ENCODE results near the gene ADIG.

The ADIG gene

DNA sequence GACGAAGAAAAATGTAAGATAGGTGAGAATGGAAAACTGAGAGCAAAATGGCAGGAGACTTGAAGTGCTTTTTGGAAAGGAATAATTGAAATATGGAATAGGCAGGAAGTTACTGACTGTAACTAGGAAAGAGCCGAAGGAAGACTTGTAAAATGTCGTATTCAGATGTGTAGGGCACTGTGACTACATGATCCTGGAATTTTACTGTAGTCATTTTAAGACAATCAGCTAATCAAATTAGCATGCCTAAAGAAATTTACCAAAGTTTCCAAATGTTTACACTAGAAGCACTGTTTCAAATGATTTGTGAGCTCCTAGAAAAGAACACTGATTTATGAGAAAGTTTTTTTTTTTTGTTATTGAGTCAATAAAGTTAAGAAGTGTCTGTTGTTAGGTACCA, 21.2 kb upstream of the ADIG start:
- H3K36me3 ChIP-seq, result peaks cover 50 to 89% (median 71%) of the 10 kb centered on the region in 3 donors
- H3K9me3 ChIP-seq, result no peaks in the 10 kb centered on the region
- TF ChIP-seq, protein P1, sequence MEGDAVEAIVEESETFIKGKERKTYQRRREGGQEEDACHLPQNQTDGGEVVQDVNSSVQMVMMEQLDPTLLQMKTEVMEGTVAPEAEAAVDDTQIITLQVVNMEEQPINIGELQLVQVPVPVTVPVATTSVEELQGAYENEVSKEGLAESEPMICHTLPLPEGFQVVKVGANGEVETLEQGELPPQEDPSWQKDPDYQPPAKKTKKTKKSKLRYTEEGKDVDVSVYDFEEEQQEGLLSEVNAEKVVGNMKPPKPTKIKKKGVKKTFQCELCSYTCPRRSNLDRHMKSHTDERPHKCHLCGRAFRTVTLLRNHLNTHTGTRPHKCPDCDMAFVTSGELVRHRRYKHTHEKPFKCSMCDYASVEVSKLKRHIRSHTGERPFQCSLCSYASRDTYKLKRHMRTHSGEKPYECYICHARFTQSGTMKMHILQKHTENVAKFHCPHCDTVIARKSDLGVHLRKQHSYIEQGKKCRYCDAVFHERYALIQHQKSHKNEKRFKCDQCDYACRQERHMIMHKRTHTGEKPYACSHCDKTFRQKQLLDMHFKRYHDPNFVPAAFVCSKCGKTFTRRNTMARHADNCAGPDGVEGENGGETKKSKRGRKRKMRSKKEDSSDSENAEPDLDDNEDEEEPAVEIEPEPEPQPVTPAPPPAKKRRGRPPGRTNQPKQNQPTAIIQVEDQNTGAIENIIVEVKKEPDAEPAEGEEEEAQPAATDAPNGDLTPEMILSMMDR (IDR thresholded peaks at IDR 0.05), result no peak
- H3K27me3 ChIP-seq, result no peaks in the 10 kb centered on the region
- no peaks in the 10 kb centered on the region for H3K4me1 ChIP-seq
- intact Hi-C loops (cut with DNase I; ENCODE audit: low total_unique reads), result no loop called here
- H3K4me3 ChIP-seq, result no peak overlapping the region
- no peak for DNase-seq
- no peak overlapping the region for H3K27ac ChIP-seq

DNA sequence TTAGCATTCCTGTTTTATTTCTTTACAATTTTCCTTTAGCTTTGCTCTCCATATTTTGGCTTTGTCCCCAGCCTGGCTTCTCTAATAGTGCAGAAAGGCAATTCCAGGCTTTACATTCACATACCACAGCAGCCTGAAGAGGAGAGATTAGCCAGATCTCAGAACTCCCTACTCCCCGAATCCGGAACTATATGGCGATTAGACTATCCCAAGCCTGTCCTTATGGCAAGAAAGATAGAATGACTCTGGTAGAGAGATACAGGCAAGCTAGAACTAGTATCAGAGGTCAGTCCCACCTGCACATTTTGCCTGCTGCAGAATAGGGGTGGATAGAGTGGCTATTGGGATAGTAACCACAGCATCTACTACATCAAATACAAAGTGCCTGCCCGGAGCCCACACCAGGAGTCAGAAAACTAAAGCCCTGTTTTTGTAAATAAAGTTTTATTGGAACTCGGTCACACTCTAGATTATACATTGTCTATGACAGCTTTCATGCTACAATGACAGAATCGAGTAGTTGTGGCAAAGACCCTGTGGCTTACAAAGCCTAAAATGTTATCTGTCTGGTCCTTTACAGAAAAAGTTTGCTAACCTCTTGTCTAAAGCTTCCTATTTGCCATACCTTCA, 17.1 kb upstream of the ADIG start:
- no peak overlapping the region for H3K4me3 ChIP-seq
- TF ChIP-seq, protein P1 (IDR thresholded peaks at IDR 0.05), result no peak

DNA sequence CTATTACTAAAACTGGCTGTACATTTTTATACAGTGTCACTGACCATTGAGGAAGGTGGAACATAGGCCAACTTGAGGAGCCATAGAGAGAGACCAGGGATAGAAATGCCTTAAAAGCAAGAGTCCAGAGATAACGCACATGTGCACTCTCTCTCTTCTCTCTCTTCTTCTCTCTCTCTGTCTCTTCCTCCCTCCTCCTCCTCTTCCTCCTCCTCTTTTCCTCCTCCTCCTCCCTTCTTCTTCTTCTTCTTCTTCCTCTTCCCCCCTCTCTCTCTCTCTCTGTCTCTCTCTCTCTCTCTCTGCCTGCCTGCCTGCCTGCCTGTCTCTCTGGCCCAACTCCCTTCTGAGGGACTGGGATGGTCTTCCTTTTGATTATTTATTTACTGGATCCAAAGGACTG, 16.3 kb upstream of the ADIG start:
- H3K27ac ChIP-seq, result no peak overlapping the region
- no peak overlapping the region for H3K4me3 ChIP-seq
- no peak for DNase-seq
- TF ChIP-seq, protein P1 (IDR thresholded peaks at IDR 0.05), result no peak
- peaks cover 49 to 84% (median 60%) of the 10 kb centered on the region in 3 donors for H3K36me3 ChIP-seq
- H3K9me3 ChIP-seq, result no peaks in the 10 kb centered on the region
- no peaks in the 10 kb centered on the region for H3K27me3 ChIP-seq
- intact Hi-C loops (cut with DNase I; ENCODE audit: low total_unique reads), result no loop called here
- H3K4me1 ChIP-seq, result no peaks in the 10 kb centered on the region

More for the DNA sequence above, 17.1 kb upstream of the ADIG start:
- H3K4me1 ChIP-seq, result no peaks in the 10 kb centered on the region
- no peak overlapping the region for H3K27ac ChIP-seq
- no peaks in the 10 kb centered on the region for H3K27me3 ChIP-seq
- DNase-seq, result no peak
- intact Hi-C loops (cut with DNase I; ENCODE audit: low total_unique reads), result no loop called here
- no peaks in the 10 kb centered on the region for H3K9me3 ChIP-seq
- peaks cover 57 to 84% (median 60%) of the 10 kb centered on the region in 3 donors for H3K36me3 ChIP-seq

DNA sequence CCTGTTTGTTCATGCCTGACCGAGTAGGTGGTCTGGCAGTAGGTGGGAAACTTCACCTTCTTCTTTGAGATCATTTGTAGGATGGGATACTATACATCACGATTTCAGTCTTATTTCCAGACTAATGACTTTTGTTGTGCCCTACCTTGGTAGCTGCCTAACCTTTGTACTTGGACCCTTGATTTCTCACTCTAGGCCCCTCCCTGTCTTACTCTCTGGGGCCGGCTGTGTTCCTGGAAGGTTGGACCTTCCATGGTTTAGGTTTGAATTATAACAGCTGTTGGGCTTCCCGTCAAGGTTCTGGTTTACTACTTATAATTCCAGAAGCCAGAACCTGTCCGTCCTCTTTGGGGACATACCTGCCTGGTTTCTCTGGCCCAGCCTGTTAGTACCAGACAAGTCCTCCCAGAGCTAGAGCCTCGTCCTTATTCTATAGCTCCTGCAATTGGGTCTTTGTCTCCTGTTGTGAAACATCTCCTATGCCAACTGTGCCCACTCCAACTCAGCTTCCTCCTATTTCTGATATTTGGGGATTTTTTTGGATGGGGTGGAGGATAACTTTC, 14.9 kb upstream of the ADIG start:
- Histone ChIP-seq H3K36me3 (peaks cover 56 to 85% (median 58%) of the 10 kb centered on the region in 3 donors), H3K27me3 (no peaks in the 10 kb centered on the region), H3K4me3 (no peak overlapping the region), H3K27ac (no peak overlapping the region), H3K9me3 (no peaks in the 10 kb centered on the region), H3K4me1 (no peaks in the 10 kb centered on the region)
- TF ChIP-seq, protein P1 (IDR thresholded peaks at IDR 0.05), result no peak
- intact Hi-C loops (cut with DNase I; ENCODE audit: low total_unique reads), result no loop called here
- no peak for DNase-seq

DNA sequence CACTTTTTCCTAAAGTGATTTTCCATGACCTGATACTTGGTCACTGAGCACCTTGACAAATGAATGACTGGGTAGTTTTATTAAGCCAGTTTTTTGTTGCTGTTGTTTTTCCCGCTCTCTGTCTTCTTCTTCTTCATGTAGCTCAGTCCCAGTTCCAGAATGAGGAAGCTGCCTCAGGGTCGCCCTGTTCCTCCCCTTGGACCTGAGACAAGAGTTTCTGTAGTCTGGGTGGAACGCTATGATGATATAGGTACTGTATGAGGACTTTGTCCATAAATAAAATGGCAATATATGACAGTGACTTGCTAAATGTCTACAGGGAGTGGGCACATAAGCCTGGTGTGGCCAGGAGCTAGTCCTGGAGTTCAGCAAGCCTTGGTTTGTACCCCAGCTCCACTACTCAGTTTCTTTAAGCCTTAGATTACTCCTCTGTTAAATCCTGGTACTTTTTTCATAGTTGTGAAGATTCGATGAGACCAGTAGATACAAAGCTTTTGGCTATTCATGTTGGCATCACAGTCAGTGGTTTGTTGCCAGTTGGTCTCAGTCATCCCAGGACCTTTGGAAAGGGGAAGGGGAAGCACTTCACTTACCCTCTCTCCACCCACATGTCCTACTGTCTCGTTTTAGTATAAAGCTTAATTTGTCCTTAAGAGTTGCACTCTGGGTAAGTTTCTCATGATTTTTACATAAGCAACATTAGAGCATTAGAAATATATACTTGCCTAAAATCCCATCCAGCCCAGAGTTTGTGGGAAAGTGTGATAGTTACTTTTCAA, 11.1 kb upstream of the ADIG start:
- intact Hi-C loops (cut with DNase I; ENCODE audit: low total_unique reads), result no loop called here
- Histone ChIP-seq H3K27me3 (no peaks in the 10 kb centered on the region), H3K27ac (no peak overlapping the region), H3K4me3 (no peak overlapping the region), H3K4me1 (no peaks in the 10 kb centered on the region), H3K9me3 (no peaks in the 10 kb centered on the region), H3K36me3 (peaks cover 60 to 86% (median 66%) of the 10 kb centered on the region in 3 donors)
- DNase-seq, result no peak
- TF ChIP-seq, protein P1 (IDR thresholded peaks at IDR 0.05), result no peak

Data from tibial artery (tissue), 4 donors.